GM21825 (cell line): Measurements from ENCODE around the gene MRPL38.
"Not testable (repeated sequence)": the region's sequence is repeated elsewhere in the genome, so short reads cannot be mapped to it uniquely, and the experiment has no call there.

Experiments
- ATAC-seq: cut with Tn5 transposase; IDR thresholded peaks from one replicate; pipeline ENCODE4 v1.9.1; 2021; ENCODE audit warnings: mild to moderate bottlenecking, moderate library complexity; ENCODE audit not compliant: unreplicated experiment

Gene MRPL38

GRCh38 chr17:75897160-75898019 is 7.3 kb downstream of the MRPL38 start:
- ATAC-seq: no peak

DNA sequence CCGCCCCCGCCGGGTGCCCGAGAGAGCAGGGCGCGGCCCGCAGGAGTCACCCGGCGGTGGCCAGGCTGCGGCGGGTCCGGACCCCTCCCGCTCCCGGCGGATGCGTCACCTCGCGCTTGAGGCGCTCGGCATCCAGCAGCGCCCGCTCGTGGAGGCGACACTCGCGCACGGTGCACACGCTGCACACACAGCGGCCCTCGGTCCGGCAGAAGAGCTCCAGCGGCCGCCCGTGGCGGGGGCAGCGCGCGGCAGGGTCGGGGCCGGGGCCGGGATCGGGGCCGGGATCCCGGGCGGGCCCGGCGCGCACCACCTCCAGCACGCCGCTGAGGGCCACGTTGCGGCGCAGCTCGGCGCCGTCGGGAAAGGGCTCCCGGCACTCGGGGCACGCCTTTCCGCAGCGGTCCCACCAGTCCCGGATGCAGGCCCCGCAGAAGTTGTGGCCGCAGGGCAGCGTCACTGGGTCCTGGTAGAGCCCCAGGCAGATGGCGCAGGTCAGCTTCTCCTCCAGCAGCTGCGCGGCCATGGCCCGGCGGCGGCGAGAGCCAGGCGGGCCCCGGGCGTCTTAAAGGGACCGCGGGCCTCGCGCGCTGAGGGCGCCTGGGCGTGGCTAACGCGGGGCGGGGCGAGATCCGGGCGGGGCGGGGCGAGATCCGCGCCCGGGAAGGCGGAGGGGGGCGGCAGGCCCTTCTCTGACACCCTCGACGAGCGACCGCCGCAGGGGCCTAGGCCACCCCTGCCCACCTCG is 8.1 kb downstream of the MRPL38 start, which contains the start of gene TRIM65:
TRIM65 (minus strand) TSS at position 537 of the 745 bp plus-strand sequence; CDS start at position 523, 14 bp downstream.
- peak; percentile 46 for ATAC-seq

DNA sequence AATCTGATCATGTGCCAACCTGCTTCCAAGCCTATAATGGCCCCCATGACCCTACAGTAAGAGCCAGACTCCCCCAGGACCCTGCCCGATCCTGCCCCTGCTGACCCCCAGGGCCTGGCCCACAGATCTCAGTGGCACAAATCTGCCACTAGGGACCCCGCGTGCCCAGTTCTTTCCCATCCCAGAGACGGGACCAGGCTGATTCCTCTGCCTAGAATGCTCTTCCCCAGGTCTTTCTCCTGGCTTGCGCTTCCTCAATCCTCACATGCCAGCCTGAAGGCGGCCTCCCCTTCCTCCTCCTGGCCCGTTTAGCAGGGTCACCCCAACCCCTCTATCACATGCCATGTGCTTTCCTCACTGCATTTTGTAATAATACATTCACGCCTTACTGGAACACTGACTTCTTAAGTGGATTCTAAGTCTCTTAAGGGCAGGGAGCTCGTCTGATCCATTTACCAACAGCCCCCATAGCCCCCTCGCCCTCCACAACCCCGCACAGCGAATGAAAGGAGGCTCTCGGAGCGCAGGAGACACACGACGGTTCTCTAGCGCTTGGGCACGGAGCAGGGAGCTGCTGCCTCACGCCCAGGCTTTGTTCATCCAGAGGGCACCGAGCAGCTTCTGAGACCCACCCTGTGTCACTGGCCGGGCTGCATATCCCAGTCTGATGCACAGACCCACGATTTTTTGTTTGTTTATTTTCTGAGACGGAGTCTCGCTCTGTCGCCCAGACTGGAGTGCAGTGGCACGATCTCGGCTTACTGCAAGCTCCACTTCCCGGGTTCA is 9.1 kb downstream of the MRPL38 start:
- no peak for ATAC-seq

DNA sequence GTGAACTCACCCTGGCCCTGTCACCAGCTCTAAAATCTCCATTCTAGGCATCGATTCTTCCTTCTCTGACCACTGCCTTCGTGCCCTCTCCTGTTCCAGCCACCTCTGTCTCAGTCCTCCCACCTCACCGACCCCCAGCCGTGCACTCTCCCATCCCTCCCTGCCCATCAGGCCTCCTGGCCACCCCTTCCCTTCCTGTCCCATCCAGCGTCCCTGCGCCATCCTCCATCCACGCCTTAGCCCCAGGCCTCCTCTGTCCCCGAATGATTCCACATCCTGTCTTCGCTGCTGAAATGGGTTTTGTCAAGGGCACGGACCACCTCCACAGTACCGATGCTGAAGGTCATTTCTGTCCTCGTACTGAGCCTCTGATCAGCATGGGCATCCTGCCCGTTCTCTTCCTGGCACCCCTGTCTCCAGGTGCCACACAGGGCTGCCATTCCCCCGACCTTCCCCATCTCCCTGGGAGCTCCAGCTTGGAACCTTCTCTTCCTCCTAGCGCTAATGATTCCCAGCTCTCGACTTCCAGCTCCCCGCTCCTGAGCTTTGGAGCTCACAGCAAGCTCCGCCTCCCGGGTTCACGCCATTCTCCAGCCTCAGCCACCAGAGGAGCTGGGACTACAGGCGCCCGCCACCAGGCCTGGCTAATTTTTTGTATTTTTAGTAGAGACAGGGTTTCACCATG is 10.5 kb downstream of the MRPL38 start:
- ATAC-seq: no peak

GRCh38 chr17:75893305-75894048 is 11.2 kb downstream of the MRPL38 start:
- no peak for ATAC-seq

GRCh38 chr17:75892556-75893224 is 12.0 kb downstream of the MRPL38 start:
- no peak for ATAC-seq

- ATAC-seq: no peak
Measured at GRCh38 chr17:75891605-75892555, 12.8 kb downstream of the MRPL38 start.

DNA sequence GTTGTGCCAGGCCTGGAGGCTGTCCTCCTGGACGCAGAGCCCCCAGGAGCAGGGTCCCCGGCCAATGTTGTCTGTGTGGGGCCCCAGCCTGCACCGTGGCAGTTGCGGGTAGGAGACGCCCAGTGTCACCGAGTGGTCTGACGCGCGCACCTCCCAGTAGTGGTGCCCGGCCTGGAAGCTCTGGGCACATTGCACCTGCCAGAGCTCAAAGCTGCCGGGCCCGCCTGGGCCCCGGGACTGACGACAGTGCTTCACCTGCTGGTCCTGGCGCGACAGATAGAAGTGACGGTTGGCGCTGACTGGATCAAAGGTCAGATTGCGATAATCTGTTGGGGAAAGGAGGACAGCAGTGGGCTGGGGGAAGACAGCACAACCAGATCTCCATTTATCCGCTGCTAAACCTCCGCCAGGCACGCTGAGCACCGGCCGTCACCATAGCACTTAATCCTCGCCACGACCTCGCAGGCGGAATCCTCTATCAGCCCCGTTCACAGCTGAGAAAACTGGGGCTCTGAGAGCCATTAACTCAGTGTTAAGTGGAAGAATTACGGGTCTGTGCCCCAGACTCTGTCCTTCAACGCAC is 13.6 kb downstream of the MRPL38 start:
- no peak for ATAC-seq

GRCh38 chr17:75889454-75889853 is 15.2 kb downstream of the MRPL38 start:
- ATAC-seq: no peak

GRCh38 chr17:75888484-75888883 is 16.2 kb downstream of the MRPL38 start:
- no peak for ATAC-seq

- not testable (repeated sequence) for ATAC-seq
Measured at GRCh38 chr17:75885860-75886259, 18.8 kb downstream of the MRPL38 start.

DNA sequence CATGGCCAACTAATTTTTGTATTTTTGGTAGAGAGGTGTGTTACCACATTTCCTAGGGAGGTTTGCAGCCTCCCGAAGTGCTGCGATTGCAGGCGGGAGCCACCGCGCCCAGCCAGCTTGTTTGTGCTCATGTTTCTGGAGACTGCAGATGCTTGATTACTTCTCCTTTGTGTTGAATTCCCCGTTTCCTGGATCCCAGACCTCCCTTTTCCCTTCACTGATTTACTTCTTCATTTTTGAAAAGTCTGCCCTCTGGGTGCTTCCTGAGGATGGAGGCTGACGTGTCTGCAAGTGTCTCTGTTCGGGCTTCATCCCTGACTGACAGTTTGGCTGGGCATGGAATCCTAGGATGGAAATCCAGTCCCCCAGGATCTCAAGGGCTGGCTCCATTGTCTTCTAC is 19.3 kb downstream of the MRPL38 start:
- no peak for ATAC-seq

DNA sequence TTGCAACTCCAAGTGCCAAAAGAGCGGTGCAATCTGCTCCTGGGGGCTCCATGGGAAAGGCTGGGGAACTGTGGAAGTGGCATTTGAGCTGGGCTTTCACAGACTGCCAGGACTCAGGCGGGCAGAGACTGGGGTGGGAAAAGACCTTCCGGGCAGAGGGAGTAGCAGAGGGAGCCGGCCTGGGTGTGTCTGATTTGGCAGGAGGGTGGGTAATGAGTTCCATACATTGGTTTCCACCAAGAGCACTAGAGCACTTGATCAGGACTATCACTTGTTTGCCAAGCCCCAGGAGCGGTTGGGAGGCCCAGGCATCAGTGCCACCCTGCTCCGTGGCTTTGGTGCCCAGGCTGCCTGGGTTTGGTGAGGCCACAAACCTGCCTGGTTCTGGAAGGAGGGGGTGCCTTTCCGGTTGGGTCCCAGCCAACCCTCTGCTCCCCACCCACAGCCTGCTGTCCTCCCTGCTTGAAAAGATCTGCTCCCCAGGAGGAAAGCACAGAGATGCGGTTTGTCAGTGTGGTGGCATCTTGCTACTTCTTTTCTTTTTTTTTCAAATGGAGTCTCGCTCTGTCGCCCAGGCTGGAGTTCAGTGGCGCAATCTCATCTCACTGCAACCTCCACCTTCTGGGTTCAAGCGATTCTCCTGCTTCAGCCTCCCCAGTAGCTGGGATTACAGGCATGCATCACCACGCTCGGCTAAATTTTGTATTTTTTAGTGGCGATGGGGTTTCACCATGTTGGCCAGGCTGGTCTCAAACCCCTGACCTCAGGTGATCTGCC is 22.8 kb downstream of the MRPL38 start:
- no peak for ATAC-seq

DNA sequence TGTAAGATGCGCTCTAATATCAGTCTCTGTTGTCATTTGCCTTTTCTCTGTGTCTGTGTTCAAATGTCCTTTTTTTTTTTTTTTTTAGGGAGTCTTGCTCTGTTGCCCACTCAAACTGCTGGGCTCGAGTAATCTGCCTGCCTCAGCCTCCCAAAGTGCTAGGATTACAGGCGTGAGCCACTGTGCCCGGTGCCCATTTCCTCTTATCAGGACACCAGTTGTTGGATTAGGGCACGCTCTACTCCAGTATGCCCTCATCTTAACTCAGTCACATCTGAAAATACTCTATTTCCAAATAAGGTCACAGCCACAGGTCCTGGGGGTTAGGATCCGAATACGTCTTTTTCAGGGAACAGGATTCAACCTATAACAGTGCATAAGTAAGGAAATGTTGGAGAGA is 24.4 kb downstream of the MRPL38 start:
- no peak for ATAC-seq

GRCh38 chr17:75878174-75878998 is 26.3 kb downstream of the MRPL38 start, which contains the start of gene TRIM47:
TRIM47 (minus strand) TSS chr17:75878581; CDS start chr17:75878548, 33 bp downstream.
- ATAC-seq: no peak

GRCh38 chr17:75877752-75878173 is 26.9 kb downstream of the MRPL38 start:
- ATAC-seq: no peak
